Hepatocyte (in vitro differentiated cells): Measurements from ENCODE around the gene JMJD8.

ENCODE experiments used
- CTCF ChIP-seq: fragments of 200-600 bp; sonication (generic); IDR thresholded peaks from 2 replicates; pipeline ENCODE4 v1.5.1; 2016; ENCODE audit warnings: antibody characterized with exemption, mild to moderate bottlenecking; ENCODE audit not compliant: poor library complexity
- EZH2phosphoT487 ChIP-seq: fragments of 200-600 bp; sonication (generic); IDR thresholded peaks from one replicate; pipeline ENCODE4 v1.6.1; 2018; ENCODE audit warnings: antibody characterized with exemption, mild to moderate bottlenecking, low read depth, moderate library complexity; ENCODE audit not compliant: unreplicated experiment, severe bottlenecking

- no peak for TF ChIP-seq CTCF
- TF ChIP-seq EZH2phosphoT487, result no peak
Observed at GRCh38 chr16:676913-677312, 7.2 kb downstream of the JMJD8 start.
